Skeletal muscle satellite cell (primary cell): ENCODE results near the gene ACVR1B.

ENCODE experiments used
- H3K27me3 ChIP-seq: 2 replicates; pipeline ENCODE4 v1.7.0; 2013; ENCODE audit warnings: low read length; ENCODE audit not compliant: control insufficient read depth, insufficient read depth
- H3K36me3 ChIP-seq: 2 replicates; pipeline ENCODE4 v1.7.0; 2013; ENCODE audit warnings: mild to moderate bottlenecking, control low read depth, low read length; ENCODE audit not compliant: insufficient read depth
- H3K4me1 ChIP-seq: 2 replicates; pipeline ENCODE4 v1.7.0; 2013; ENCODE audit warnings: low read length; ENCODE audit not compliant: control insufficient read depth, insufficient read depth
- H3K4me2 ChIP-seq: 2 replicates; pipeline ENCODE4 v1.7.0; 2013; ENCODE audit warnings: mild to moderate bottlenecking, low read length
- H3K4me3 ChIP-seq: 2 replicates; pipeline ENCODE4 v1.7.0; 2013; ENCODE audit warnings: low read length
- H3K9ac ChIP-seq: 2 replicates; pipeline ENCODE4 v1.7.0; 2013; ENCODE audit warnings: mild to moderate bottlenecking, low read depth, low read length, moderate library complexity
- H3K9me3 ChIP-seq: replicated peaks from 2 replicates; pipeline ENCODE4 v1.7.0; 2013; ENCODE audit warnings: mild to moderate bottlenecking, control low read depth, low read length
- small RNA-seq: library from RNA; depleted of rRNA; stranded (forward); fragments of <200 nt; gene quantifications from one replicate; pipeline ENCODE3, GENCODE V24; 2012

The ACVR1B gene

DNA sequence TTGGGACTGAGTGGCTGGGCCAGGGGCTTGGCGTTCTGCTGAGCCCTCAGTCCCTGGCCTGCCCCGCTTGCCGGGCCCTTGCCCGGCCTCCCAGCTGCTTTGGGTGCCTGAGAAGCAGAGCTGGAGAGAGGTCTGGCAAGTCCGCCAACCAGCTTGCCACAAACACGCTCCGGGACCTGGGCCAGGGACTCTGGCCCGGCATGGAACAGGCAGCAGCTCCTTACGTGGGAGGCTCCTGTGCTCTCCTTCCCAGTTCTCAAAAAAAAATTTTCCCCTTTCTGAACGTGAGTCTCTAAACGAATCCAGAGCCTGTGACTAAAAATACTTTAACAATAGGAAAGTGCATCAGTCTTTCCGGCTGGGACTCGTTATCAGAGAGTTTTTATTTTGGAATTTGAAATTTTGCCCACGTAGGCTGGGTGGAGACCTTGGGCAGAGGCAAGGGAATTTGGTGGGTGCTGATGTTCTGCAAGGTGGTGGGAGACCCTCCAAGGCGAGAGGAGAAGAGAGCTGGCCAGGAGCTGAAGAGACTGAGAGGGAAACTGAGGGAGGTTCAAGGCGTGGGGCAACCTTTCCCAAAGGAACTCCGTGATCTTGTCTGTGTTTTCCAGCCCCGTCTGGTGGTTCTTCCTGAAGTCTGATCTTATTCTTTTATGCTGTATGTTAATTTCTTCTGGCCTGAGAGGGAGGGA, 92.9 kb downstream of the ACVR1B start:
- no peak overlapping the region for H3K4me3 ChIP-seq
- H3K9ac ChIP-seq, result peak overlapping the region; percentile 74
- peaks cover 23% of the 10 kb centered on the region for H3K4me1 ChIP-seq

DNA sequence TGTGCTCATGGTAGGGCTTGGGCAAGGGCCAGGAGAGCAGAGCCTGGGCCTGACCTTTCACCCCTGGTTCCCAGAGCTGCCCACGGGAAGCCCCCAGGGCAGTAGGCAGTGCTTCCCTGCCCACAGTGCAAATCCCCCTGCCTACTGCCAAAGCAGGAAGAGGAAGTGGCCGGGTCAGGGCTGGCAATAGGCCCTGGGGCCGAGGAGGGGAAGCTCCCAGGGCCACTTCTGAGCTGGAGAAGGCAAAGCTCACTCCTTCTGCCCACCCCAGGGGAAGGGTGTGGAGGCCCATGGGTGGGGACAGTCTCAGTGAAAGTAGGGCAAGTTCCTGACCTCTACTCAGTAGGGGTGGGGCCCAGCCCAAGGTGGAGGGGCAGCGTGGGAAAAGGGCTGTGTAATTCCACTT, 94.3 kb downstream of the ACVR1B start:
- Histone ChIP-seq H3K9ac (no peak overlapping the region), H3K27me3 (no peaks in the 10 kb centered on the region), H3K9me3 (no peaks in the 10 kb centered on the region), H3K4me3 (no peak overlapping the region), H3K4me2 (no peak overlapping the region), H3K36me3 (no peaks in the 10 kb centered on the region), H3K4me1 (peaks cover 35% of the 10 kb centered on the region)

More for the DNA sequence above, 92.9 kb downstream of the ACVR1B start:
- Histone ChIP-seq H3K9me3 (no peaks in the 10 kb centered on the region), H3K4me2 (peak overlapping the region; percentile 46), H3K36me3 (no peaks in the 10 kb centered on the region), H3K27me3 (no peaks in the 10 kb centered on the region)

Small RNA genes within 50 kb of the gene (small RNA-seq; reads per million reads assigned to genes)
- gene RNU6-574P, result 0.70 reads per million, percentile 8 among the genes with 10 or more reads in this experiment
